ENCODE measurements around the gene GOLPH3L. TPM values are rescaled to one million over a fixed set of nuclear protein-coding genes. Genes with fewer than 3 reads are reported as not detected.

GOLPH3L gene
- total RNA-seq, 2 donors from 2014 or later: 45.1 to 45.2 TPM

GRCh38 chr1:150663321-150663720 is 33.6 kb downstream of the GOLPH3L start:
- 90 to 95% methylated on average over 6 to 7 of the region's 7 CpGs for WGBS, 2 experiments (ENCODE audit: insufficient coverage in 1 of 2, insufficient read length in 1 of 2)
- H3K36me3 Mint-ChIP-seq (ENCODE audit: low read depth): peaks cover 72% of the 10 kb centered on the region
- H3K27ac Mint-ChIP-seq: peak overlapping the region; percentile 56
- Histone ChIP-seq H3K9ac (ENCODE audit: extremely low read depth, low read length, poor library complexity, severe bottlenecking) (no peak overlapping the region), H3K27me3 (ENCODE audit: control insufficient read depth, insufficient read depth, low read length, poor library complexity, severe bottlenecking) (no peaks in the 10 kb centered on the region), H3K27ac (ENCODE audit: low read depth, low read length) (no peak overlapping the region), H3K9me3 (ENCODE audit: control insufficient read depth, low read length) (peaks cover 33% of the 10 kb centered on the region), H3K4me3 (ENCODE audit: low read length) (no peak overlapping the region), H3K36me3 (ENCODE audit: control insufficient read depth, insufficient read depth, low read length) (peaks cover 64% of the 10 kb centered on the region), H3K4me1 (ENCODE audit: control insufficient read depth, insufficient read depth, low read length) (no peaks in the 10 kb centered on the region)
- no peaks in the 10 kb centered on the region for H3K4me1 Mint-ChIP-seq
- H3K27me3 Mint-ChIP-seq (ENCODE audit: insufficient read depth): no peaks in the 10 kb centered on the region
- H3K9me3 Mint-ChIP-seq: peaks cover 23% of the 10 kb centered on the region
- no peak overlapping the region for H3K4me3 Mint-ChIP-seq
- no peak for DNase-seq
- no peak for TF ChIP-seq CTCF (conservative IDR thresholded peaks at IDR 0.05)

- Histone ChIP-seq H3K9ac (ENCODE audit: extremely low read depth, low read length, poor library complexity, severe bottlenecking) (no peak overlapping the region), H3K9me3 (ENCODE audit: control insufficient read depth, low read length) (peaks cover 33% of the 10 kb centered on the region), H3K4me1 (ENCODE audit: control insufficient read depth, insufficient read depth, low read length) (no peaks in the 10 kb centered on the region), H3K27ac (ENCODE audit: low read depth, low read length) (no peak overlapping the region), H3K27me3 (ENCODE audit: control insufficient read depth, insufficient read depth, low read length, poor library complexity, severe bottlenecking) (no peaks in the 10 kb centered on the region), H3K36me3 (ENCODE audit: control insufficient read depth, insufficient read depth, low read length) (peaks cover 69% of the 10 kb centered on the region), H3K4me3 (ENCODE audit: low read length) (no peak overlapping the region)
- peaks cover 23% of the 10 kb centered on the region for H3K9me3 Mint-ChIP-seq
- H3K27ac Mint-ChIP-seq: no peak overlapping the region
- peaks cover 77% of the 10 kb centered on the region for H3K36me3 Mint-ChIP-seq (ENCODE audit: low read depth)
- DNase-seq: no peak
- no peak overlapping the region for H3K4me3 Mint-ChIP-seq
- WGBS, 2 experiments (ENCODE audit: insufficient coverage in 1 of 2, insufficient read length in 1 of 2): 85 to 96% methylated on average over 3 to 9 of the region's 9 CpGs
- H3K4me1 Mint-ChIP-seq: no peaks in the 10 kb centered on the region
- TF ChIP-seq CTCF (conservative IDR thresholded peaks at IDR 0.05): no peak
- no peaks in the 10 kb centered on the region for H3K27me3 Mint-ChIP-seq (ENCODE audit: insufficient read depth)
These were observed 34.1 kb downstream of the GOLPH3L start for GRCh38 chr1:150662811-150663210.

GRCh38 chr1:150661156-150661555 is 35.8 kb downstream of the GOLPH3L start:
- Mint-ChIP-seq H3K27ac (no peak overlapping the region), H3K4me1 (peaks cover 9% of the 10 kb centered on the region), H3K27me3 (ENCODE audit: insufficient read depth) (no peaks in the 10 kb centered on the region), H3K9me3 (peaks cover 23% of the 10 kb centered on the region), H3K36me3 (ENCODE audit: low read depth) (peaks cover 80% of the 10 kb centered on the region), H3K4me3 (no peak overlapping the region)
- H3K4me3 ChIP-seq (ENCODE audit: low read length): no peak overlapping the region
- no peak for DNase-seq
- peaks cover 33% of the 10 kb centered on the region for H3K9me3 ChIP-seq (ENCODE audit: control insufficient read depth, low read length)
- H3K27me3 ChIP-seq (ENCODE audit: control insufficient read depth, insufficient read depth, low read length, poor library complexity, severe bottlenecking): no peaks in the 10 kb centered on the region
- H3K36me3 ChIP-seq (ENCODE audit: control insufficient read depth, insufficient read depth, low read length): peaks cover 74% of the 10 kb centered on the region
- H3K27ac ChIP-seq (ENCODE audit: low read depth, low read length): no peak overlapping the region
- H3K9ac ChIP-seq (ENCODE audit: extremely low read depth, low read length, poor library complexity, severe bottlenecking): no peak overlapping the region
- no peaks in the 10 kb centered on the region for H3K4me1 ChIP-seq (ENCODE audit: control insufficient read depth, insufficient read depth, low read length)
- no peak for TF ChIP-seq CTCF (conservative IDR thresholded peaks at IDR 0.05)
- 97 to 100% methylated on average over 1 to 3 of the region's 5 CpGs for WGBS, 2 experiments (ENCODE audit: insufficient coverage in 1 of 2, insufficient read length in 1 of 2)
